ACHN (cell line): ENCODE data around the gene ALKAL2.
A peak's percentile ranks its signal among the peaks of the same experiment; 100 is the strongest.

ENCODE experiments used
- DNase-seq: peaks from one replicate; pipeline ENCODE4 v3.0.0-alpha.2; 2015
- in situ Hi-C: cut with HindIII; loops from 2 replicates; pipeline ENCODE4 v1.10.0; 2017; ENCODE audit warnings: low sequenced_read_pairs, low pct_ligation_motif_present, low pct_unique_long_range_greater_than_20kb

Gene ALKAL2

GRCh38 chr2:257429-257828, 30.5 kb downstream of the ALKAL2 start:
- no peak for DNase-seq
- in situ Hi-C loops, result no loop called here

- in situ Hi-C loops, result no loop called here
- no peak for DNase-seq
Measured at GRCh38 chr2:256094-256493, 31.8 kb downstream of the ALKAL2 start.

- no peak for DNase-seq
- in situ Hi-C loops, result no loop called here
Measured at GRCh38 chr2:255195-255594, 32.7 kb downstream of the ALKAL2 start.

- in situ Hi-C loops, result no loop called here
Measured at GRCh38 chr2:254241-254640, 33.6 kb downstream of the ALKAL2 start.

GRCh38 chr2:253202-253638, 34.7 kb downstream of the ALKAL2 start:
- in situ Hi-C loops, result no loop called here
- DNase-seq, result no peak

More at GRCh38 chr2:254241-254640, 33.6 kb downstream of the ALKAL2 start:
- DNase-seq, result no peak

- no peak for DNase-seq
- in situ Hi-C loops, result no loop called here
Measured at GRCh38 chr2:252001-252602, 35.8 kb downstream of the ALKAL2 start.

GRCh38 chr2:249538-250042, 38.3 kb downstream of the ALKAL2 start:
- in situ Hi-C loops, result no loop called here

GRCh38 chr2:248724-249123, 39.2 kb downstream of the ALKAL2 start:
- in situ Hi-C loops, result no loop called here
- DNase-seq, result no peak

More at GRCh38 chr2:249538-250042, 38.3 kb downstream of the ALKAL2 start:
- no peak for DNase-seq

GRCh38 chr2:246489-247144, 41.3 kb downstream of the ALKAL2 start:
- in situ Hi-C loops, result no loop called here
- peak; percentile 71 for DNase-seq

GRCh38 chr2:244547-244946, 43.3 kb downstream of the ALKAL2 start:
- no peak for DNase-seq
- in situ Hi-C loops, result no loop called here

GRCh38 chr2:238869-239268, 49.0 kb downstream of the ALKAL2 start:
- no peak for DNase-seq
- in situ Hi-C loops, result no loop called here

GRCh38 chr2:238431-238830, 49.5 kb downstream of the ALKAL2 start:
- no peak for DNase-seq
- in situ Hi-C loops, result no loop called here

GRCh38 chr2:237878-238277, 50.0 kb downstream of the ALKAL2 start:
- no peak for DNase-seq
- in situ Hi-C loops, result no loop called here

- in situ Hi-C loops, result no loop called here
Measured at GRCh38 chr2:236993-237539, 50.8 kb downstream of the ALKAL2 start.

GRCh38 chr2:234421-234820, 53.5 kb downstream of the ALKAL2 start:
- DNase-seq, result no peak
- in situ Hi-C loops, result no loop called here

More at GRCh38 chr2:236993-237539, 50.8 kb downstream of the ALKAL2 start:
- DNase-seq, result no peak

- no peak for DNase-seq
- in situ Hi-C loops, result no loop called here
Measured at GRCh38 chr2:233030-233429, 54.9 kb downstream of the ALKAL2 start.

- no peak for DNase-seq
- in situ Hi-C loops, result no loop called here
Measured at GRCh38 chr2:231521-232185, 56.2 kb downstream of the ALKAL2 start.
